OCI-LY7 (cell line): ENCODE results near the gene PTPRO.

Source experiments
- EZH2phosphoT487 ChIP-seq: fragments of 200-600 bp; sonication (generic); IDR thresholded peaks from 2 replicates; pipeline ENCODE4 v1.6.1; 2018; ENCODE audit warnings: low read depth, borderline replicate concordance, mild to moderate bottlenecking, mixed run types, antibody characterized with exemption, low read length, moderate library complexity, mixed read lengths
- TF ChIP-seq, protein P1 (sequence below): fragments of 200-600 bp; sonication (generic); conservative IDR thresholded peaks from 2 replicates; pipeline ENCODE4 v1.5.1; 2014; ENCODE audit warnings: mild to moderate bottlenecking, antibody characterized with exemption, low read length, moderate library complexity, mixed read lengths

- TF ChIP-seq, protein P1, sequence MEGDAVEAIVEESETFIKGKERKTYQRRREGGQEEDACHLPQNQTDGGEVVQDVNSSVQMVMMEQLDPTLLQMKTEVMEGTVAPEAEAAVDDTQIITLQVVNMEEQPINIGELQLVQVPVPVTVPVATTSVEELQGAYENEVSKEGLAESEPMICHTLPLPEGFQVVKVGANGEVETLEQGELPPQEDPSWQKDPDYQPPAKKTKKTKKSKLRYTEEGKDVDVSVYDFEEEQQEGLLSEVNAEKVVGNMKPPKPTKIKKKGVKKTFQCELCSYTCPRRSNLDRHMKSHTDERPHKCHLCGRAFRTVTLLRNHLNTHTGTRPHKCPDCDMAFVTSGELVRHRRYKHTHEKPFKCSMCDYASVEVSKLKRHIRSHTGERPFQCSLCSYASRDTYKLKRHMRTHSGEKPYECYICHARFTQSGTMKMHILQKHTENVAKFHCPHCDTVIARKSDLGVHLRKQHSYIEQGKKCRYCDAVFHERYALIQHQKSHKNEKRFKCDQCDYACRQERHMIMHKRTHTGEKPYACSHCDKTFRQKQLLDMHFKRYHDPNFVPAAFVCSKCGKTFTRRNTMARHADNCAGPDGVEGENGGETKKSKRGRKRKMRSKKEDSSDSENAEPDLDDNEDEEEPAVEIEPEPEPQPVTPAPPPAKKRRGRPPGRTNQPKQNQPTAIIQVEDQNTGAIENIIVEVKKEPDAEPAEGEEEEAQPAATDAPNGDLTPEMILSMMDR, result no peak
- no peak for TF ChIP-seq EZH2phosphoT487
Measured at GRCh38 chr12:15307079-15307478, 15.2 kb upstream of the PTPRO start.
